Left hindlimb (tissue), 1 donor: ENCODE data around the gene NOD1.
"Not testable (repeated sequence)": the region's sequence is repeated elsewhere in the genome, so short reads cannot be mapped to it uniquely, and the experiment has no call there.

Experiments used
- DNase-seq: peaks from one replicate; pipeline ENCODE4 v3.0.0-alpha.2; 2018

NOD1 gene

GRCh38 chr7:30478349-30479201, at the start of gene NOD1:
Gene NOD1, minus strand, starts transcription at chr7:30478784. Its CDS starts 21,863 bp downstream, at chr7:30456921.
- DNase-seq = peak; percentile 87

DNA sequence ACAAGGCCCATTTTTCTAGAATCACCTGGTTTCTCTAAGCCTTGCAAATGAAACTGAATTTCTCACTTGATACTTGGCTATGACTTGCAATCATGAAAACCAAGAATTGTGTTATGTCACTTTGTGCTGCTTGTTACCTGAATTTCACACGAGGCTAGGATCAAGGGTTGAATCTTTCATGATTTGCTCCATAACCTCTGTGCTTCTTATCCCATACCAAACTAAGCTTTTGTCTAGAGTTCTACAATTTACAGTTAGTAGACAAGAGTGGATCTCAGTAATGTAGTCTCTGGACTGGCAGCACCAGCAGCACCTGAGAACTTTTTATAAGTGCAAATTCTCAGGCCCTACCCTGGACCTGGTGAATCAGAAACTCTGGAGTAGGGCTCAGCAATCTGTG, 48.7 kb upstream of the NOD1 start:
- DNase-seq = not testable (repeated sequence)

- no peak for DNase-seq
Observed at GRCh38 chr7:30526163-30526562, 47.6 kb upstream of the NOD1 start.

GRCh38 chr7:30525429-30525828, 46.8 kb upstream of the NOD1 start:
- no peak for DNase-seq

DNA sequence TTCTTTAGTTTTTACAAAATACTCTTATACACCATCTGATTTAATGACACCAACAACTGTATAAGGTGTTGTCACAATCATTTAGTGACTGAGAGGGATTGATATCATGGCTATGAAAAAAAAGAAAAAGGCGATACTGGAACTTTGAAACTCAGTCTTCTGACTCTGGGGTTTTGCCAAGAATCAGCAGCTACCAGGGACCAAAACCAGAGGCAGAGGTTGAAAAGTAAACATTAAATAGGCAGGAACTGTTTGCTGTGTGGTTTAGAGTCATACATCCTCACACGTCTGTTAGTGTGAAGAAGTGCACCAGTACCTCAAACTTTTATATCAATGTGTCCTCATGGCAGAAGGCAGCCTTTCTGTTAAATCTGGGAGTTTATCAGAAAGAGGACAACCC, 46.0 kb upstream of the NOD1 start:
- DNase-seq = no peak

- no peak for DNase-seq
Observed at GRCh38 chr7:30523466-30523865, 44.9 kb upstream of the NOD1 start.

DNA sequence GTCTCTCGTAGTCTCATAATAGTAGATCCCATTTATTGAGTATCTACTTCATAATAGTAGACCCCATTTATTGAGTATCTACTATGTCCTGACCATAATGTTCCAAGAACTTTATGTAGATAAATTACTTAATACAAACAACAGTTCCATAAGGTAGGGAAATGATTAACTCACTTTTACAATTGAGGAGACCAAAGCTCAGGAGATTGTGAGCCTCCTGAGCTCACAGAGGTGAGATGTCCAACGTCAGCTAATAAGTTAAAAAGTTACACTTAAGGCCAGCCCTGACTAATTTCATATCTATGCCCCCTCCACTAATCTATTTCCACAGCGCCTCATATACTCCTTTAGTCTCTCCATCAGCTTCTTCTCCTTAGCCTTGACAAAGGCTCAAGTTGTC, 43.6 kb upstream of the NOD1 start:
- no peak for DNase-seq

- no peak for DNase-seq
Observed at GRCh38 chr7:30521532-30521931, 42.9 kb upstream of the NOD1 start.

- no peak for DNase-seq
Observed at GRCh38 chr7:30519122-30519521, 40.5 kb upstream of the NOD1 start.

DNA sequence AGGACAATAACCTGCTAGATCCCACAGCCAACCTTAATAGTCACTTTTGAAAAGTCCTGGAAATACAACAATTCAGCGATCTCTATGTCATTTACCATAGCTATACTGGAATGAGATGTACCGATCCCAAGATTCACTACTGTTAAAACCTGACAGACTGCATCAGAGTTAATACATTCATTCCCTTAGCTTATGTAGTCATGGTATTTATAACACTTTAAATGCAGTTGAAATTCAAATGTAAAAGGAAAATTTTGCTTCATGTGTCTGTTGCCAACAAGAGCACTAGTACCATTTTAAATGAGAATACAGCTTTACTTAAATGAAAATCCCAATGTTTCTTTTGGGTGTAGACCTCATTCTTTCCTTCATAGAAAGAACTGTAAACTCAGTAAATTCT, 37.2 kb upstream of the NOD1 start:
- DNase-seq = no peak

DNA sequence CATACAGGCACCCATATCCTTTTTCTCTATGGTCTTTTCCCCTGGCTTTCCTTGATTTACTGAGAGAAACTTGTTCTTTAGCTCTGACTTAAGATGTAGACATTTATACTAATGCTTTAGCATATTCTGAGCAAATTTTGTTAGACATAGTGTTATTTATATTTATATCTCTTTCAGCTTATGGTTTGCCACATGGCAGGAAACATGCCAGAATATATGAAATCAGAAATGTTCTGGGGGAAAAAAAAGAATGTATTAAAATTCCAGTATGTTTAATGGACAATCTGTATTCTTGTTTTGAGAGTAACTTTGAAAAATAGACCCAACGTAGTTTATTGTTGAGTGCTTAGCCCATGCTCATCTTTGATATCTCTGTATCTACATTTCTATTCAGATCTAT, 36.2 kb upstream of the NOD1 start:
- no peak for DNase-seq

- DNase-seq = no peak
Observed at GRCh38 chr7:30514177-30514576, 35.6 kb upstream of the NOD1 start.

- no peak for DNase-seq
Observed at GRCh38 chr7:30513762-30514161, 35.2 kb upstream of the NOD1 start.

GRCh38 chr7:30511973-30512662, 33.5 kb upstream of the NOD1 start:
- no peak for DNase-seq

DNA sequence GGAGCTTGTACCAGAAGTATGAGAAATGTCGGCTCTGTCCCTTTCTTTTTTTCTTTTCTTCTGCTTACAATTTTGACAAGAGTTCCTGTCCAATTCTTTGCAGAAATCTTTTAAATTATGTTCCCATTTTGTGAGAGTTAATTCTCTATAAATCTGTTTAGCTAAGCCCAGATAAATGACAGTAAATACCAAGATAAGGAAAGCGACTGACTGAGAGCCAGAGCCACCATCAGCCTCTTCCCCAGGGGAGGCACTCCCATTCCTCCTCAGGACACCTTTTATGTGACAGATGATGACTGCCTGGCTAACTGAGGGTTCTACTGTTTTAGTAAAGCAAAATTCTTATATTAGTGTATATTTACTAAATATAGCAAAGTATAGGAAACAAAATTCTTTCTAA, 32.9 kb upstream of the NOD1 start:
- DNase-seq = no peak

DNA sequence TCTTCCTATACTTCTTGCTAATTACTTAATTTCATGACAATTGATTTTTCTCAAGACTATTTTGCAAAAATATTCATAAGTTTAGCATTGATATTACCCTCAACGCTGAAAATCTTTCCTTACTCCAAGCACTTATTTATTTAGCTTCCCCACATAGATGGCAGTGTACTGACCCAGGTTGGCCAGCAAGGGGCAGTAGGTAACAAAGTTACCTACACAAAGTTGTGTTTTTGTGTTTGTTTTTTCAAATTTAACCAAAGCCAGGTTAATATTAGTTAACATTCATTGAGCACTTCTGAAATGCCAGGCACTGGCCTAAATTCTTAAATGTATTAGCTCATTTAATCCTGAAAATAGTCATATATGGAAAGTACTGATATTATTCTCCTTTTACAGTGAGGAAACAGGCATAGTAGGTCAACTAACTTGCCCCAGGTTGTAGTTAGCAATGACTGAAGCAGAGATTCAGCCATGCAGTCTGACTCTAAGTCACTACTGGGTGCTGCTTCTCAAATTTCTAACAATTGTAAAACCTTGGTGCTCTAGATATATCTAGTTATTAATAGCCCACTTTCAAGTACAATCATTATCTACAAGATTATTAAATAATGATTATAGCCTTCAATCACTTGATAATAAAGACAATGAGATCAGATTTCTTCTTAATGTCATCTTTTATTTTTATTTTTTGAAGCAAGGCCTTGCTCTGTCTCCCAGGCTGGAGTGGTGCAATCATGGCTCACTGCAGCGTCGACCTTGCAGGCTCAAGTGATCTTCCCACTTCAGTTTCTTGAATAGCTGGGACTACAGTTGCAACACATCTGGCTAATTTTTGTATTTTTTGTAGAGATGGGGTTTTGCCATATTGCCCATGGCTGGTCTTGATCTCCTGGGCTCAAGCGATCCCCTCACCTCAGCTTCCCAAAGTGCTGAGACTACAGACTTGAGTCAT, 31.8 kb upstream of the NOD1 start:
- DNase-seq = no peak

DNA sequence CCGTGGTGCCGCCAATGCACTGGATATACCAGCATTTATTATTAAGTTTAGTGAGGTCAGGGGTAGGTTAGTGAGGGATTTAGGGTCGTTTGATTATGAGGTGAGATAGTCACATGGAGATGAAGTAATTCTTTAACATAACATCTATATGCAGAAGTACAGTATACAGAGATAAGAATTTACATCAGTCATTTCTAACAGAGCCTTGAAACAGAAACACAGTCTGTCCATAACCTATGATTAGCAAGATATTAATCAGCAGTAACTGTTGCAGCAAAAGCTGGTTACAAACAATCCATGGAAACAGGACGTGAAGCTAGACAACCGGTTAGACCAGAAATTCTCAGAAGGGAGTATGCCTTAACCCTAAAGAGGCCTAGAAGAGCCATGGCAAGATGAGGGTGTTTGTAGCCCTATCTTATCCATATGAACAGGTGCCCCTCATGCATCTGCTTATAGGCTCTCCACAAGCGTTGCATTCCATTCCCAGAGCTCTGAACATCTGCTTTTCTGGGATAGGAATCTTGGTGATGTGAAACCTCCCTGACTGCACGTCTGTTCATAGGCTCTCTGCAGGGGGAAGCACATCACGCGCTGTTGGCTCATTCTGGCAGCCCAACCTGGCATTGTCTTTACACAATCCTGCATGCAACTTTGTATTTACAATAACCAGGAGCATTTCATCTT, 30.7 kb upstream of the NOD1 start:
- not testable (repeated sequence) for DNase-seq

- DNase-seq = not testable (repeated sequence)
Observed at GRCh38 chr7:30507346-30507900, 28.8 kb upstream of the NOD1 start.

GRCh38 chr7:30505174-30505697, 26.7 kb upstream of the NOD1 start:
- DNase-seq = no peak

- DNase-seq = peak; percentile 98
Observed at GRCh38 chr7:30504301-30505173, 26.0 kb upstream of the NOD1 start, which contains the start of gene GGCT. Gene GGCT, minus strand, starts transcription at chr7:30504829. Its CDS starts 120 bp downstream, at chr7:30504709.
